OCI-LY3 (cell line): ENCODE measurements around the gene ABCC3.

Experiments
- H2AFZ ChIP-seq: fragments of 200-600, 300-600 bp; shearing (Covaris generic); 2 replicates; pipeline ENCODE4 v1.6.0; 2014; ENCODE audit warnings: antibody characterized with exemption, low read depth, low read length
- H3K27ac ChIP-seq: fragments of 200-600, 300-600 bp; sonication (generic); 2 replicates; pipeline ENCODE4 v1.5.1; 2014; ENCODE audit warnings: mild to moderate bottlenecking, low read length, moderate library complexity, mixed read lengths
- H3K27me3 ChIP-seq: fragments of 200-600, 300-600 bp; sonication (generic); 2 replicates; pipeline ENCODE4 v1.6.1; 2014; ENCODE audit warnings: low read depth, low read length, mixed read lengths
- H3K36me3 ChIP-seq: fragments of 200-600, 300-600 bp; sonication (generic); replicated peaks from 2 replicates; pipeline ENCODE3; 2014; ENCODE audit warnings: low read depth, low read length, mixed read lengths
- H3K4me1 ChIP-seq: fragments of 300-600, 200-600 bp; sonication (generic); 2 replicates; pipeline ENCODE4 v1.6.1; 2014; ENCODE audit warnings: low read length, mixed read lengths
- H3K4me2 ChIP-seq: fragments of 200-600, 300-600 bp; sonication (generic); 2 replicates; pipeline ENCODE4 v1.6.1; 2014; ENCODE audit warnings: low read length, mixed read lengths
- H3K4me3 ChIP-seq: fragments of 300-600, 200-600 bp; sonication (generic); 2 replicates; pipeline ENCODE4 v1.5.1; 2014; ENCODE audit warnings: antibody characterized with exemption, mild to moderate bottlenecking, low read length, moderate library complexity
- H3K79me2 ChIP-seq: fragments of 300-600, 200-600 bp; shearing (Covaris generic); 2 replicates; pipeline ENCODE4 v1.6.1; 2014; ENCODE audit warnings: mild to moderate bottlenecking, low read length, mixed read lengths
- H3K9ac ChIP-seq: fragments of 300-600, 200-600 bp; shearing (Covaris generic); 2 replicates; pipeline ENCODE4 v1.6.0; 2014; ENCODE audit warnings: mild to moderate bottlenecking, low read length, moderate library complexity
- H3K9me3 ChIP-seq: fragments of 200-600, 300-600 bp; shearing (Covaris generic); 2 replicates; pipeline ENCODE4 v1.6.1; 2014; ENCODE audit warnings: low read length, mixed read lengths; ENCODE audit not compliant: insufficient read depth
- H4K20me1 ChIP-seq: fragments of 200-600, 300-600 bp; sonication (generic); 2 replicates; pipeline ENCODE4 v1.6.1; 2016; ENCODE audit warnings: low read length, mixed read lengths; ENCODE audit not compliant: insufficient read depth
- EZH2phosphoT487 ChIP-seq: fragments of 200-600 bp; shearing (Covaris generic); IDR thresholded peaks from 2 replicates; pipeline ENCODE4 v1.6.1; 2018; ENCODE audit warnings: antibody characterized with exemption, mixed run types, low read depth
- TF ChIP-seq, protein P1 (sequence below): fragments of 200-600, 300-600 bp; sonication (generic); IDR thresholded peaks from 2 replicates; pipeline ENCODE4 v1.5.1; 2014; ENCODE audit warnings: antibody characterized with exemption, low read length, low read depth

The ABCC3 gene

DNA sequence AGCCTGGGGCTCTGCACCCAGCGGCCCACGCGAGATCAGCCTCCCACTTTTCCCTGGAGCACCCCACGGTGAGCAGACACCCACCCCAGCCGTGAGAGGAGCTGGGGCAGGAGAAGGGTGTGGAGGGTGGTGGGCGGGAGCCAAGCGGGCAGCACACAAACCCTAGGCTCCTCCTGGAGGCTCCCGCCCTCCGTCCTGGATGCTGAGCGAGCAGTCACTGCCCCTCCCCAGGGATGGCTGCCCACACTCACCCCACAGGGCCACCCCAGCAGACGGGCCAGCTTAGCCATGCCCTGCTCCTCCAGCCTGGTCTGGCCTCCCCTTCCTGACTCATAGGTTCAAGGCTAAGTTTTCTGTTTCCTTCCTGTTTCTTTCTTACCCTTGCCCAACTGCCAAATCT is 15.7 kb upstream of the ABCC3 start:
- H3K4me3 ChIP-seq, result no peak overlapping the region
- peaks cover 7% of the 10 kb centered on the region for H3K4me1 ChIP-seq
- peaks cover 21% of the 10 kb centered on the region for H3K27me3 ChIP-seq
- no peak overlapping the region for H3K9ac ChIP-seq
- H3K27ac ChIP-seq, result no peak overlapping the region
- no peak overlapping the region for H2AFZ ChIP-seq
- no peaks in the 10 kb centered on the region for H3K79me2 ChIP-seq
- no peak overlapping the region for H3K4me2 ChIP-seq
- no peaks in the 10 kb centered on the region for H4K20me1 ChIP-seq
- no peaks in the 10 kb centered on the region for H3K36me3 ChIP-seq
- no peaks in the 10 kb centered on the region for H3K9me3 ChIP-seq
- TF ChIP-seq, protein P1, sequence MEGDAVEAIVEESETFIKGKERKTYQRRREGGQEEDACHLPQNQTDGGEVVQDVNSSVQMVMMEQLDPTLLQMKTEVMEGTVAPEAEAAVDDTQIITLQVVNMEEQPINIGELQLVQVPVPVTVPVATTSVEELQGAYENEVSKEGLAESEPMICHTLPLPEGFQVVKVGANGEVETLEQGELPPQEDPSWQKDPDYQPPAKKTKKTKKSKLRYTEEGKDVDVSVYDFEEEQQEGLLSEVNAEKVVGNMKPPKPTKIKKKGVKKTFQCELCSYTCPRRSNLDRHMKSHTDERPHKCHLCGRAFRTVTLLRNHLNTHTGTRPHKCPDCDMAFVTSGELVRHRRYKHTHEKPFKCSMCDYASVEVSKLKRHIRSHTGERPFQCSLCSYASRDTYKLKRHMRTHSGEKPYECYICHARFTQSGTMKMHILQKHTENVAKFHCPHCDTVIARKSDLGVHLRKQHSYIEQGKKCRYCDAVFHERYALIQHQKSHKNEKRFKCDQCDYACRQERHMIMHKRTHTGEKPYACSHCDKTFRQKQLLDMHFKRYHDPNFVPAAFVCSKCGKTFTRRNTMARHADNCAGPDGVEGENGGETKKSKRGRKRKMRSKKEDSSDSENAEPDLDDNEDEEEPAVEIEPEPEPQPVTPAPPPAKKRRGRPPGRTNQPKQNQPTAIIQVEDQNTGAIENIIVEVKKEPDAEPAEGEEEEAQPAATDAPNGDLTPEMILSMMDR, result no peak
- no peak for TF ChIP-seq EZH2phosphoT487

- H3K79me2 ChIP-seq, result no peaks in the 10 kb centered on the region
- H3K27me3 ChIP-seq, result peaks cover 21% of the 10 kb centered on the region
- no peaks in the 10 kb centered on the region for H3K9me3 ChIP-seq
- H3K36me3 ChIP-seq, result no peaks in the 10 kb centered on the region
- H4K20me1 ChIP-seq, result no peaks in the 10 kb centered on the region
- H3K27ac ChIP-seq, result no peak overlapping the region
- no peak overlapping the region for H3K4me2 ChIP-seq
- TF ChIP-seq, protein P1, result no peak
- no peak for TF ChIP-seq EZH2phosphoT487
- H3K9ac ChIP-seq, result no peak overlapping the region
- H3K4me3 ChIP-seq, result no peak overlapping the region
- H2AFZ ChIP-seq, result no peak overlapping the region
- H3K4me1 ChIP-seq, result peaks cover 7% of the 10 kb centered on the region
Measured at GRCh38 chr17:50619489-50619888, 15.2 kb upstream of the ABCC3 start.

DNA sequence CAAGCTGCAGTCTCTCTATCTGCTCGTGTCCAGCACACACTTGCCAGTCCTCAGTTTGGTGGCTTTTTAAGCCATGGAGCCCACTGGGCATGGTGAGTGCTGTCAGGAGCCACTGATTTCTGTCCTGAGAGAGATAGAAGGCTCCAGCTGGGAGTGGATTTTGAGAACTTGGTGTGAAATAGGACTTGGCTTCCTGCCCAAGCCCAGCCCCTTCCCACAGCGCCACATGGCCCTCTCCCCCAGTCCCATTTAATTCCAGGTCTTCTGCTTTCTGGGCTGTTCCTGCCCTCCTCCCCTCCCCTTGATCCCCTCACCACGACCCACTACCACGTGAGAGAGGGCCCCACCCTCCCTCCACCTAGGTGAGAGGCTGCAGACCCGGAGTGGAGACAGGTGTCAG is 14.4 kb upstream of the ABCC3 start:
- H3K9me3 ChIP-seq, result no peaks in the 10 kb centered on the region
- peaks cover 21% of the 10 kb centered on the region for H3K27me3 ChIP-seq
- no peaks in the 10 kb centered on the region for H3K79me2 ChIP-seq
- no peaks in the 10 kb centered on the region for H4K20me1 ChIP-seq
- H3K27ac ChIP-seq, result no peak overlapping the region
- peaks cover 7% of the 10 kb centered on the region for H3K4me1 ChIP-seq
- no peak overlapping the region for H3K4me2 ChIP-seq
- H3K36me3 ChIP-seq, result no peaks in the 10 kb centered on the region
- no peak overlapping the region for H3K9ac ChIP-seq
- H2AFZ ChIP-seq, result no peak overlapping the region
- no peak overlapping the region for H3K4me3 ChIP-seq
- TF ChIP-seq, protein P1, result no peak
- no peak for TF ChIP-seq EZH2phosphoT487

GRCh38 chr17:50620858-50621257 is 13.8 kb upstream of the ABCC3 start:
- no peak for TF ChIP-seq EZH2phosphoT487
- TF ChIP-seq, protein P1, result peak; percentile 27
- H3K4me1 ChIP-seq, result peaks cover 7% of the 10 kb centered on the region
- H3K79me2 ChIP-seq, result no peaks in the 10 kb centered on the region
- H4K20me1 ChIP-seq, result no peaks in the 10 kb centered on the region
- H3K27me3 ChIP-seq, result peaks cover 21% of the 10 kb centered on the region
- peak overlapping the region; percentile 76 for H3K4me2 ChIP-seq
- H2AFZ ChIP-seq, result peak overlapping the region; percentile 84; the same call in 1 of the 2 replicates
- no peaks in the 10 kb centered on the region for H3K9me3 ChIP-seq
- no peak overlapping the region for H3K9ac ChIP-seq
- H3K27ac ChIP-seq, result no peak overlapping the region
- H3K4me3 ChIP-seq, result peak overlapping the region; percentile 58; the same call in 1 of the 2 replicates
- H3K36me3 ChIP-seq, result no peaks in the 10 kb centered on the region
